OCI-LY1 (cell line): ENCODE results near the gene IBA57.

Source experiments
- H2AFZ ChIP-seq: fragments of 200-600 bp; sonication (generic), shearing (Covaris generic); 2 replicates; pipeline ENCODE4 v1.6.0; 2014; ENCODE audit warnings: antibody characterized with exemption, mild to moderate bottlenecking, low read length
- H3F3A ChIP-seq: fragments of 200-600 bp; sonication (generic), shearing (Covaris generic); 2 replicates; pipeline ENCODE4 v1.6.0; 2014; ENCODE audit warnings: mild to moderate bottlenecking, antibody characterized with exemption, low read length, moderate library complexity; ENCODE audit not compliant: insufficient read depth
- H3K27ac ChIP-seq: fragments of 200-600 bp; sonication (generic); 2 replicates; pipeline ENCODE4 v1.5.1; 2014; ENCODE audit warnings: low read length, mixed run types, mild to moderate bottlenecking, low read depth; ENCODE audit not compliant: poor library complexity, severe bottlenecking
- H3K27me3 ChIP-seq: fragments of 200-600 bp; sonication (generic); 2 replicates; pipeline ENCODE4 v1.6.0; 2014; ENCODE audit warnings: antibody characterized with exemption, mild to moderate bottlenecking, low read length, moderate library complexity; ENCODE audit not compliant: insufficient read depth
- H3K36me3 ChIP-seq: fragments of 200-600 bp; sonication (generic); 2 replicates; pipeline ENCODE4 v1.6.1; 2014; ENCODE audit warnings: mild to moderate bottlenecking, antibody characterized with exemption, low read length, moderate library complexity, mixed read lengths; ENCODE audit not compliant: insufficient read depth
- H3K4me1 ChIP-seq: fragments of 200-600 bp; sonication (generic); 2 replicates; pipeline ENCODE4 v1.5.1; 2014; ENCODE audit warnings: mild to moderate bottlenecking, low read length, moderate library complexity; ENCODE audit not compliant: insufficient read depth, severe bottlenecking
- H3K4me2 ChIP-seq: fragments of 200-600 bp; sonication (generic), shearing (Covaris generic); 2 replicates; pipeline ENCODE4 v1.6.1; 2014; ENCODE audit warnings: low read length
- H3K4me3 ChIP-seq: fragments of 200-600 bp; sonication (generic); 2 replicates; pipeline ENCODE4 v1.5.1; 2014; ENCODE audit warnings: low read length, low read depth, mild to moderate bottlenecking, mixed read lengths; ENCODE audit not compliant: poor library complexity, severe bottlenecking
- H3K79me2 ChIP-seq: fragments of 200-600 bp; shearing (Covaris generic); 2 replicates; pipeline ENCODE4 v1.6.1; 2016; ENCODE audit warnings: mixed run types, low read length, mixed read lengths; ENCODE audit not compliant: insufficient read depth
- H3K9ac ChIP-seq: fragments of 200-600 bp; sonication (generic), shearing (Covaris generic); 2 replicates; pipeline ENCODE4 v1.6.1; 2014; ENCODE audit warnings: mild to moderate bottlenecking, low read length, mixed read lengths
- H3K9me2 ChIP-seq: fragments of 200-600 bp; sonication (generic), shearing (Covaris generic); 2 replicates; pipeline ENCODE4 v1.6.1; 2014; ENCODE audit warnings: low read depth, mild to moderate bottlenecking, low read length, mixed read lengths
- H3K9me3 ChIP-seq: fragments of 200-600 bp; shearing (Covaris generic); 2 replicates; pipeline ENCODE4 v1.6.1; 2014; ENCODE audit warnings: low read length, mixed read lengths
- H4K20me1 ChIP-seq: fragments of 200-600 bp; sonication (generic), shearing (Covaris generic); 2 replicates; pipeline ENCODE4 v1.6.0; 2016; ENCODE audit warnings: mild to moderate bottlenecking, low read length; ENCODE audit not compliant: insufficient read depth
- EZH2 ChIP-seq: fragments of 200-600 bp; sonication (generic), shearing (Covaris generic); IDR thresholded peaks from 2 replicates; pipeline ENCODE4 v1.8.0; 2017; ENCODE audit warnings: borderline replicate concordance, mixed run types, mild to moderate bottlenecking, antibody characterized with exemption, low read length, moderate library complexity, mixed read lengths
- TF ChIP-seq, protein P1 (sequence below): fragments of 200-600 bp; sonication (generic), shearing (Covaris generic); IDR thresholded peaks from 2 replicates; pipeline ENCODE4 v1.5.1; 2017; ENCODE audit warnings: mild to moderate bottlenecking, antibody characterized with exemption, low read length, moderate library complexity, mixed read lengths

The IBA57 gene

GRCh38 chr1:228156941-228157728 is 8.5 kb upstream of the IBA57 start:
- Histone ChIP-seq H3K4me2 (no peak overlapping the region), H3K79me2 (no peaks in the 10 kb centered on the region), H3K4me3 (no peak overlapping the region), H3K27ac (no peak overlapping the region), H3K27me3 (no peaks in the 10 kb centered on the region), H3K9ac (no peak overlapping the region), H3K4me1 (no peaks in the 10 kb centered on the region), H4K20me1 (no peaks in the 10 kb centered on the region), H2AFZ (no peak overlapping the region), H3K9me2 (no peaks in the 10 kb centered on the region), H3K36me3 (no peaks in the 10 kb centered on the region), H3K9me3 (no peaks in the 10 kb centered on the region), H3F3A (no peaks in the 10 kb centered on the region)
- no peak for TF ChIP-seq EZH2
- TF ChIP-seq, protein P1, sequence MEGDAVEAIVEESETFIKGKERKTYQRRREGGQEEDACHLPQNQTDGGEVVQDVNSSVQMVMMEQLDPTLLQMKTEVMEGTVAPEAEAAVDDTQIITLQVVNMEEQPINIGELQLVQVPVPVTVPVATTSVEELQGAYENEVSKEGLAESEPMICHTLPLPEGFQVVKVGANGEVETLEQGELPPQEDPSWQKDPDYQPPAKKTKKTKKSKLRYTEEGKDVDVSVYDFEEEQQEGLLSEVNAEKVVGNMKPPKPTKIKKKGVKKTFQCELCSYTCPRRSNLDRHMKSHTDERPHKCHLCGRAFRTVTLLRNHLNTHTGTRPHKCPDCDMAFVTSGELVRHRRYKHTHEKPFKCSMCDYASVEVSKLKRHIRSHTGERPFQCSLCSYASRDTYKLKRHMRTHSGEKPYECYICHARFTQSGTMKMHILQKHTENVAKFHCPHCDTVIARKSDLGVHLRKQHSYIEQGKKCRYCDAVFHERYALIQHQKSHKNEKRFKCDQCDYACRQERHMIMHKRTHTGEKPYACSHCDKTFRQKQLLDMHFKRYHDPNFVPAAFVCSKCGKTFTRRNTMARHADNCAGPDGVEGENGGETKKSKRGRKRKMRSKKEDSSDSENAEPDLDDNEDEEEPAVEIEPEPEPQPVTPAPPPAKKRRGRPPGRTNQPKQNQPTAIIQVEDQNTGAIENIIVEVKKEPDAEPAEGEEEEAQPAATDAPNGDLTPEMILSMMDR: no peak

- Histone ChIP-seq H3K4me2 (no peak overlapping the region), H3K4me1 (no peaks in the 10 kb centered on the region), H3K9ac (no peak overlapping the region), H3K9me3 (no peaks in the 10 kb centered on the region), H4K20me1 (no peaks in the 10 kb centered on the region), H3K4me3 (no peak overlapping the region), H3K27ac (no peak overlapping the region), H3F3A (no peaks in the 10 kb centered on the region), H3K79me2 (no peaks in the 10 kb centered on the region), H3K36me3 (no peaks in the 10 kb centered on the region), H2AFZ (no peak overlapping the region), H3K27me3 (peaks cover 4% of the 10 kb centered on the region; the same call in 1 of the 2 replicates), H3K9me2 (no peaks in the 10 kb centered on the region)
- TF ChIP-seq EZH2: no peak
- TF ChIP-seq, protein P1: no peak
Measured at GRCh38 chr1:228157729-228158126, 7.9 kb upstream of the IBA57 start.

DNA sequence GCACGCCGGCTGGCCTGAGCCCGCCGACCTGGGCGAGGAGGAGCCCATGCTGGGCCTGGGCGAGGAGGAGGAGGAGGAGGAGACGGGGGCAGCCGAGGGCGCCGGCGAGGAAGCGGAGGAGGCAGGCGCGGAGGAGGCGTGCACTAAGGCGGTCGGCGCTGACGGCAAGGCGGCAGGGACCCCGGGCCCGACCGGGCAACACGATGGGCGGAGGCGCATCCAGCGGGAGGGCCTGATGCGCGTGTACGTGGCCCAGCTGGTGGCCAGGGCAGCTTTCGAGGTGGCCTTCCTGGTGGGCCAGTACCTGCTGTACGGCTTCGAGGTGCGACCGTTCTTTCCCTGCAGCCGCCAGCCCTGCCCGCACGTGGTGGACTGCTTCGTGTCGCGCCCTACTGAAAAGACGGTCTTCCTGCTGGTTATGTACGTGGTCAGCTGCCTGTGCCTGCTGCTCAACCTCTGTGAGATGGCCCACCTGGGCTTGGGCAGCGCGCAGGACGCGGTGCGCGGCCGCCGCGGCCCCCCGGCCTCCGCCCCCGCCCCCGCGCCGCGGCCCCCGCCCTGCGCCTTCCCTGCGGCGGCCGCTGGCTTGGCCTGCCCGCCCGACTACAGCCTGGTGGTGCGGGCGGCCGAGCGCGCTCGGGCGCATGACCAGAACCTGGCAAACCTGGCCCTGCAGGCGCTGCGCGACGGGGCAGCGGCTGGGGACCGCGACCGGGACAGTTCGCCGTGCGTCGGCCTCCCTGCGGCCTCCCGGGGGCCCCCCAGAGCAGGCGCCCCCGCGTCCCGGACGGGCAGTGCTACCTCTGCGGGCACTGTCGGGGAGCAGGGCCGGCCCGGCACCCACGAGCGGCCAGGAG is 7.2 kb upstream of the IBA57 start:
- no peaks in the 10 kb centered on the region for H3K9me2 ChIP-seq
- no peaks in the 10 kb centered on the region for H3K9me3 ChIP-seq
- H3K4me1 ChIP-seq: no peaks in the 10 kb centered on the region
- H3K9ac ChIP-seq: no peak overlapping the region
- peaks cover 6% of the 10 kb centered on the region; the same call in 1 of the 2 replicates for H3K27me3 ChIP-seq
- no peaks in the 10 kb centered on the region for H3F3A ChIP-seq
- H2AFZ ChIP-seq: no peak overlapping the region
- H3K36me3 ChIP-seq: no peaks in the 10 kb centered on the region
- no peak overlapping the region for H3K4me3 ChIP-seq
- no peaks in the 10 kb centered on the region for H3K79me2 ChIP-seq
- H3K4me2 ChIP-seq: no peak overlapping the region
- no peaks in the 10 kb centered on the region for H4K20me1 ChIP-seq
- TF ChIP-seq EZH2: no peak
- TF ChIP-seq, protein P1: no peak
- no peak overlapping the region for H3K27ac ChIP-seq
